K562 (cell line): ENCODE results near the gene BCL11A. TPM values are rescaled to one million over a fixed set of nuclear protein-coding genes. Genes with fewer than 3 reads are reported as not detected.

Experiments used
- ATAC-seq: fragments of 200-7000 bp; cut with Tn5 transposase; 3 replicates; pipeline ENCODE4 v1.9.1; 2020; ENCODE audit warnings: moderate library complexity
- BruUV-seq: library from RNA; stranded (reverse); fragments of 400-500 nt; replicated peaks from 2 replicates; lab custom pipeline; 2021; lab: Mats Ljungman, UMichigan
- CTCF ChIA-PET: fragments of 300-600 bp; formaldehyde crosslinking; extraction: SDS; loops from one replicate; lab custom pipeline; 2021; ENCODE audit warnings: low intra/inter-chr PET ratio; lab: Yijun Ruan, JAX
- POLR2A ChIA-PET: fragments of 300-600, 350-650 bp; sonication (Branson Sonifier 250); formaldehyde crosslinking; extraction: SDS; loops from one replicate; lab custom pipeline; 2021; ENCODE audit warnings: antibody characterized with exemption, inconsistent platforms; lab: Yijun Ruan, JAX
- DNase-seq, 4 experiments: peaks; one replicate each; pipeline versions ENCODE4 v3.0.0 to v3.0.0-alpha.2; 2011 to 2018; ENCODE audit warnings: low spot score in 3 of 4, mixed read lengths in 3 of 4; ENCODE audit errors: extremely low read depth in 1 of 4
- FAIRE-seq: peaks from 2 replicates; lab custom pipeline; 2011; peaks lifted over from hg19 to GRCh38; lab: Jason Lieb, UNC
- H2AFZ ChIP-seq: 2 replicates; pipeline ENCODE4 v1.6.0; 2011; ENCODE audit warnings: low read depth, low read length, control low read depth, inconsistent platforms
- H3K27ac ChIP-seq: fragments of 200-600 bp; 3 replicates; pipeline ENCODE4 v1.8.0; 2011; ENCODE audit warnings: low read depth, mild to moderate bottlenecking, control low read depth, inconsistent platforms, low read length, moderate library complexity, mixed read lengths; ENCODE audit errors: extremely low read depth
- H3K27me3 ChIP-seq, 2 experiments: fragments of 300-600 bp in 1 of 2; 2 replicates in 1 of 2; 3 replicates in 1 of 2; pipeline versions ENCODE4 v1.6.0 to v1.8.0; 2011; ENCODE audit warnings: inconsistent platforms in 2 of 2, low read length in 2 of 2, mild to moderate bottlenecking in 1 of 2, mixed read lengths in 1 of 2, moderate library complexity in 1 of 2; ENCODE audit not compliant: control insufficient read depth in 2 of 2, insufficient read depth in 2 of 2
- H3K36me3 ChIP-seq: fragments of 300-600 bp; 3 replicates; pipeline ENCODE4 v1.8.0; 2011; ENCODE audit warnings: mild to moderate bottlenecking, low read length, inconsistent platforms; ENCODE audit not compliant: control insufficient read depth, insufficient read depth
- H3K4me1 ChIP-seq, 2 experiments: fragments of 200-600 bp in 1 of 2; replicated peaks in 1 of 2; 2 replicates in 1 of 2; 3 replicates in 1 of 2; pipeline versions ENCODE4 v1.5.1 to v1.8.0; 2011; ENCODE audit warnings: inconsistent platforms in 2 of 2, low read length in 2 of 2, mild to moderate bottlenecking in 1 of 2, mixed read lengths in 1 of 2, moderate library complexity in 1 of 2; ENCODE audit not compliant: control insufficient read depth in 2 of 2, insufficient read depth in 2 of 2
- H3K4me2 ChIP-seq: 2 replicates; pipeline ENCODE4 v1.6.1; 2011; ENCODE audit warnings: low read length, control low read depth, inconsistent platforms, mixed read lengths; ENCODE audit not compliant: insufficient read depth
- H3K4me3 ChIP-seq: fragments of 200-600 bp; sonication (generic), shearing (Covaris generic); 2 replicates; pipeline ENCODE4 v1.5.1; 2016; ENCODE audit warnings: control low read depth, inconsistent platforms
- H3K79me2 ChIP-seq: fragments of 200-600 bp; 3 replicates; pipeline ENCODE4 v1.8.0; 2011; ENCODE audit warnings: low read length, inconsistent platforms; ENCODE audit not compliant: control insufficient read depth, insufficient read depth
- H3K9ac ChIP-seq, 2 experiments: 2 replicates each; pipeline versions ENCODE4 v1.6.0 to v1.6.1; 2011; ENCODE audit warnings: low read depth in 2 of 2, low read length in 2 of 2, control low read depth in 1 of 2, inconsistent platforms in 1 of 2, mild to moderate bottlenecking in 1 of 2, mixed read lengths in 1 of 2; ENCODE audit not compliant: insufficient read depth in 1 of 2
- H3K9me1 ChIP-seq: one replicate; pipeline ENCODE4 v1.6.0; 2011; ENCODE audit warnings: inconsistent platforms, mild to moderate bottlenecking, low read length, moderate library complexity; ENCODE audit not compliant: control insufficient read depth, insufficient read depth
- H3K9me3 ChIP-seq: replicated peaks from 2 replicates; pipeline ENCODE4 v1.5.1; 2011; ENCODE audit warnings: low read depth, low read length, inconsistent platforms; ENCODE audit not compliant: control insufficient read depth, insufficient read depth
- H4K20me1 ChIP-seq: replicated peaks from 2 replicates; pipeline ENCODE4 v1.6.1; 2011; ENCODE audit warnings: low read length, inconsistent platforms, mixed read lengths; ENCODE audit not compliant: control insufficient read depth, insufficient read depth
- ARHGAP35 ChIP-seq: fragments of 450-650 bp; IDR thresholded peaks from 2 replicates; pipeline ENCODE4 v1.6.1; 2018; ENCODE audit not compliant: partially characterized antibody
- CEBPG ChIP-seq, 3 experiments: fragments of 200-800 bp in 1 of 3; sonication (Bioruptor generic) in 1 of 3; sonication (generic) in 1 of 3; formaldehyde crosslinking in 1 of 3; IDR thresholded peaks in 2 of 3; conservative IDR thresholded peaks in 1 of 3; 2 replicates each; pipeline versions ENCODE4 v1.6.1 to v1.8.0; 2016 to 2022; ENCODE audit warnings: missing compliant biosample characterization in 2 of 3, missing genetic modification characterization in 2 of 3, mild to moderate bottlenecking in 1 of 3, missing genetic modification reagents in 1 of 3
- CREBBP ChIP-seq: IDR thresholded peaks from one replicate; pipeline ENCODE4 v1.6.1; 2012; ENCODE audit warnings: low read depth, mild to moderate bottlenecking, control low read depth, inconsistent platforms, low read length
- CTCFL ChIP-seq: IDR thresholded peaks from 2 replicates; pipeline ENCODE4 v1.6.1; 2011; ENCODE audit warnings: borderline replicate concordance, low read depth, mild to moderate bottlenecking, moderate library complexity, low read length; ENCODE audit not compliant: insufficient read depth, poor library complexity, severe bottlenecking
- HSF4 ChIP-seq: fragments of 250-450 bp; sonication (Bioruptor Pico); IDR thresholded peaks from 2 replicates; pipeline ENCODE4 v2.1.2; 2022; ENCODE audit warnings: mild to moderate bottlenecking, moderate library complexity, borderline replicate concordance
- IFI16 ChIP-seq: fragments of 250-450 bp; sonication (Bioruptor Pico); IDR thresholded peaks from 2 replicates; pipeline ENCODE4 v2.1.2; 2022; ENCODE audit warnings: mild to moderate bottlenecking, inconsistent platforms
- MTA2 ChIP-seq: fragments of 450-650 bp; IDR thresholded peaks from 2 replicates; pipeline ENCODE4 v1.6.1; 2016; ENCODE audit warnings: low read depth
- NFRKB ChIP-seq: fragments of 450-650 bp; IDR thresholded peaks from 2 replicates; pipeline ENCODE4 v1.6.1; 2016; ENCODE audit warnings: low read depth
- SMARCC2 ChIP-seq: fragments of 450-650 bp; IDR thresholded peaks from 2 replicates; pipeline ENCODE4 v1.6.1; 2017; ENCODE audit warnings: antibody characterized with exemption, moderate library complexity, mild to moderate bottlenecking, low read depth
- SNAPC5 ChIP-seq: fragments of 250-450 bp; sonication (Bioruptor Pico); IDR thresholded peaks from 2 replicates; pipeline ENCODE4 v1.8.0; 2021; ENCODE audit warnings: moderate library complexity, mild to moderate bottlenecking, inconsistent platforms
- SRSF7 ChIP-seq: fragments of 200-400 bp; formaldehyde crosslinking; optimal IDR thresholded peaks from 2 replicates; pipeline ENCODE3; 2017; ENCODE audit warnings: mild to moderate bottlenecking, low read depth, low read length
- ZKSCAN1 ChIP-seq: fragments of 150-350 bp; IDR thresholded peaks from 2 replicates; pipeline ENCODE4 v1.6.1; 2016; ENCODE audit warnings: low read depth, low read length
- ZNF143 ChIP-seq: sonication (generic); formaldehyde crosslinking; IDR thresholded peaks from 2 replicates; pipeline ENCODE4 v1.9.0; 2022; ENCODE audit warnings: mild to moderate bottlenecking, missing genetic modification reagents
- ZNF586 ChIP-seq: fragments of 450-650 bp; formaldehyde crosslinking; conservative IDR thresholded peaks from 2 replicates; pipeline ENCODE4 v1.4.0; 2020; ENCODE audit warnings: mild to moderate bottlenecking, moderate library complexity
- ZNF592 ChIP-seq: fragments of 450-650 bp; IDR thresholded peaks from 2 replicates; pipeline ENCODE4 v1.6.1; 2017; ENCODE audit warnings: antibody characterized with exemption, mild to moderate bottlenecking
- ZNF655 ChIP-seq: fragments of 250-450 bp; sonication (Bioruptor Pico); IDR thresholded peaks from 2 replicates; pipeline ENCODE4 v1.5.0; 2021
- WGBS: fragments of 100-300 bp; shearing (Covaris generic); methylation state at CpG from one replicate; pipeline ENCODE4 v1.1.6; 2016; ENCODE audit warnings: low coverage, mixed read lengths; ENCODE audit not compliant: insufficient coverage; ENCODE audit errors: missing lambda C conversion rate; 5-methylcytosine and 5-hydroxymethylcytosine counted together
- in situ Hi-C: fragments of 300-500 bp; cut with MboI; formaldehyde crosslinking; loops from 4 replicates; pipeline ENCODE4 v1.15.0; 2018; ENCODE audit warnings: inconsistent platforms, mixed read lengths
- intact Hi-C: fragments of 100-400 bp; cut with micrococcal nuclease; formaldehyde crosslinking; loops from 2 replicates; pipeline ENCODE4 v1.14.2; 2022
- polyA plus RNA-seq, 8 experiments: library from polyadenylated mRNA; depleted of rRNA in 4 of 8; stranded (reverse) in 5 of 8; unstranded in 3 of 8; fragments of >200 nt; fragmentation: Nextera tagmentation in 2 of 8; fragmentation: Illumina TruSeq in 1 of 8; extraction: Ambion mirVana in 2 of 8; extraction: Trizol in 1 of 8; gene quantifications; 2 replicates each; pipeline versions ENCODE4 v1.2.1 to v1.2.3, GENCODE V29; 2011 to 2014; ENCODE audit warnings: inconsistent platforms in 1 of 8, missing spikeins in 1 of 8
- total RNA-seq, 7 experiments: library from RNA; depleted of rRNA in 6 of 7; stranded (reverse); fragments of >200 nt in 6 of 7; fragmentation: Illumina TruSeq in 2 of 7; extraction: Trizol in 2 of 7; gene quantifications; 2 replicates each; pipeline versions ENCODE4 v1.2.1 to v1.2.3, GENCODE V29; 2011 to 2021; ENCODE audit warnings: low replicate concordance in 1 of 7

BCL11A gene
- total and polyA plus RNA-seq, 9 of the 15 experiments (the other 6 are each of a cell fraction or from before 2014, with no cell fraction given) = 0.13 TPM; not detected in 8

- no peak overlapping the region for H3K4me3 ChIP-seq
- ChIA-PET CTCF (no interaction called here), POLR2A (interaction anchor here (0.6 kb wide), 1 partner anchor 347 kb away, joined by 3 read pairs; no protein-coding TSS in a partner anchor)
- no peaks in the 10 kb centered on the region for H3K9me3 ChIP-seq
- H2AFZ ChIP-seq = no peak overlapping the region
- H4K20me1 ChIP-seq = no peaks in the 10 kb centered on the region
- H3K9me1 ChIP-seq = no peaks in the 10 kb centered on the region
- peaks cover 0 to 15% of the 10 kb centered on the region in 2 experiments; a peak in 2 of 5 replicates for H3K27me3 ChIP-seq
- H3K27ac ChIP-seq = no peak overlapping the region
- 0% methylated on average over 5 of the region's 5 CpGs for WGBS
- H3K4me2 ChIP-seq = no peak overlapping the region
- in situ Hi-C loops (no loop called here), intact Hi-C loops (no loop called here)
- no TSS peak for BruUV-seq
- H3K79me2 ChIP-seq = no peaks in the 10 kb centered on the region
- H3K36me3 ChIP-seq = no peaks in the 10 kb centered on the region
- H3K4me1 ChIP-seq = no peaks in the 10 kb centered on the region
- FAIRE-seq = no peak
- no peak overlapping the region for H3K9ac ChIP-seq
- DNase-seq = no peak
- ATAC-seq = no peak
- no peak for TF ChIP-seq CEBPG (CRISPR knock-in tag; IDR thresholded peaks at IDR 0.05)
- no peak for TF ChIP-seq CEBPG (tag; conservative IDR thresholded peaks at IDR 0.05 in 1 of 2, IDR thresholded peaks at IDR 0.05 in 1 of 2)
- no peak for TF ChIP-seq MTA2
- TF ChIP-seq SMARCC2 = no peak
- no peak for TF ChIP-seq SNAPC5
- TF ChIP-seq ZNF655 (CRISPR knock-in tag) = no peak
- TF ChIP-seq NFRKB = no peak
- TF ChIP-seq HSF4 (CRISPR knock-in tag) = no peak
- no peak for TF ChIP-seq CREBBP
- no peak for TF ChIP-seq SRSF7
- no peak for TF ChIP-seq ZNF592
- TF ChIP-seq ZNF143 (CRISPR knock-in tag) = no peak
- TF ChIP-seq CTCFL = no peak
- TF ChIP-seq ZNF586 (CRISPR knock-in tag) = no peak
- no peak for TF ChIP-seq IFI16 (CRISPR knock-in tag)
- no peak for TF ChIP-seq ZKSCAN1
- no peak for TF ChIP-seq ARHGAP35
Observed at GRCh38 chr2:60521626-60522025, 31.8 kb downstream of the BCL11A start.
